ENCODE data around the gene CCR2. TPM values are rescaled to one million over a fixed set of nuclear protein-coding genes. Genes with fewer than 3 reads are reported as not detected.

Gene CCR2
- total and polyA plus RNA-seq, 2 experiments from 2014 or later = not detected

GRCh38 chr3:46356909-46357308, 3.0 kb downstream of the CCR2 start:
- no peaks in the 10 kb centered on the region for H3K27me3 ChIP-seq (ENCODE audit: insufficient read depth)
- Mint-ChIP-seq H3K27me3 (ENCODE audit: insufficient read depth, low read depth, poor library complexity) (peaks cover 4% of the 10 kb centered on the region), H3K36me3 (ENCODE audit: low read depth) (no peaks in the 10 kb centered on the region), H3K9me3 (no peaks in the 10 kb centered on the region; the same call in 2 of the 3 replicates), H3K4me1 (no peaks in the 10 kb centered on the region; the same call in 1 of the 3 replicates), H3K4me3 (no peak overlapping the region), H3K27ac (no peak overlapping the region)
- no peaks in the 10 kb centered on the region for H4K20me1 ChIP-seq (replicated peaks; ENCODE audit: insufficient read depth)
- no peak overlapping the region for H3K4me3 ChIP-seq
- no peak overlapping the region for H3K4me2 ChIP-seq
- ATAC-seq (no peak), DNase-seq (ENCODE audit: low spot score) (no peak)
- no peaks in the 10 kb centered on the region for H3K4me1 ChIP-seq (ENCODE audit: insufficient read depth)
- H3K9me2 ChIP-seq (ENCODE audit: insufficient read depth) = peaks cover 9% of the 10 kb centered on the region
- no peak overlapping the region for H3K27ac ChIP-seq (ENCODE audit: low read depth)
- H3K79me2 ChIP-seq (replicated peaks; ENCODE audit: insufficient read depth) = no peaks in the 10 kb centered on the region
- H3K36me3 ChIP-seq (ENCODE audit: insufficient read depth) = no peaks in the 10 kb centered on the region
- TF ChIP-seq POLR2AphosphoS5 (IDR thresholded peaks at IDR 0.05; ENCODE audit: low read depth) (no peak), ETS1 (IDR thresholded peaks at IDR 0.05) (no peak), EZH2phosphoT487 (IDR thresholded peaks at IDR 0.05; ENCODE audit: unreplicated experiment) (no peak), JUNB (IDR thresholded peaks at IDR 0.05; ENCODE audit: unreplicated experiment) (no peak), CREB1 (CRISPR knock-in tag; IDR thresholded peaks at IDR 0.05; ENCODE audit: low read depth) (no peak), EZH2 (IDR thresholded peaks at IDR 0.05; ENCODE audit: low read depth, unreplicated experiment) (no peak), CTCF (conservative IDR thresholded peaks at IDR 0.05; ENCODE audit: low read depth in 2 of 2) (no peak), STAT1 (IDR thresholded peaks at IDR 0.05; ENCODE audit: unreplicated experiment) (no peak), ZNF114 (CRISPR knock-in tag; IDR thresholded peaks at IDR 0.05) (no peak), NANOG (IDR thresholded peaks at IDR 0.05; ENCODE audit: borderline replicate concordance) (no peak), ZNF331 (CRISPR knock-in tag; IDR thresholded peaks at IDR 0.05; ENCODE audit: low read depth) (no peak), ZNF462 (CRISPR knock-in tag; IDR thresholded peaks at IDR 0.05) (no peak), REST (IDR thresholded peaks at IDR 0.05; ENCODE audit: unreplicated experiment) (no peak)
- H3F3A ChIP-seq (replicated peaks; ENCODE audit: low read depth) = no peaks in the 10 kb centered on the region
- no peak overlapping the region for H2AFZ ChIP-seq

Data from GM23338 (cell line).